ENCODE results near the gene PLEKHS1.
"Not testable (repeated sequence)": the region's sequence is repeated elsewhere in the genome, so short reads cannot be mapped to it uniquely, and the experiment has no call there.

Gene PLEKHS1

DNA sequence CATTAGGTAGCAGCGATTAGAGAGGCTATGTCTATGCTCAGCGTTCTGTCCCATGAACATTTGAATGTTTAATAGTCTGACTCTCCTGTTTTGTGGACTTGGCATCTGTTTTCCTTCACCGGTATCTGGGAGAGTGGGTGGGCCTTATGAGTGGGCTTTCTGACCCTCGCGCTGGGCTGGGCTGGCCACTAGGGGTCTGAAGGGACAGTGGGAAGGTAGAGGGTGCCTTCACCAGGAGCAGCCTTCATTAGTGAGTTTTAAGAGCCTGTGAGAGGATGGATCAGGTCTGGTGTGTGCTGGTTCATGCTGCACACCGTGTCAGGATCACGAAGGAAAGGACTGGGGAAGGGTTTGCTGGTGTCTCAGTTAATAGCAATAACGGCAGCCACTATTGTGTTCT, 69.0 kb downstream of the PLEKHS1 start:
- H3K4me3 ChIP-seq (ENCODE audit: low read length): no peak overlapping the region
- no peaks in the 10 kb centered on the region for H3K27me3 ChIP-seq (ENCODE audit: insufficient read depth, low read length, poor library complexity)
- no peaks in the 10 kb centered on the region for H3K36me3 ChIP-seq (ENCODE audit: control insufficient read depth, insufficient read depth, low read length)
- no peak overlapping the region for H3K18ac ChIP-seq (ENCODE audit: low read length)
- H4K8ac ChIP-seq (ENCODE audit: low read depth, low read length): no peak overlapping the region
- no peak overlapping the region for H3K23ac ChIP-seq (ENCODE audit: low read length)
- H2BK120ac ChIP-seq (ENCODE audit: low read depth, low read length): no peak overlapping the region
- no CpG with 5 or more reads among the region's 8 CpGs for WGBS (ENCODE audit: extremely low coverage, insufficient coverage, low lambda C conversion rate)
- no peak overlapping the region for H4K5ac ChIP-seq (ENCODE audit: low read length)
- H3K4me1 ChIP-seq (ENCODE audit: control insufficient read depth, low read depth, low read length): peaks cover 2% of the 10 kb centered on the region
- no peak overlapping the region for H3K9ac ChIP-seq (ENCODE audit: low read length)
- no peaks in the 10 kb centered on the region for H3K79me2 ChIP-seq (ENCODE audit: control insufficient read depth, insufficient read depth, low read length)
- H3K79me1 ChIP-seq (ENCODE audit: low read length): no peaks in the 10 kb centered on the region
- no peak overlapping the region for H2BK15ac ChIP-seq (replicated peaks; ENCODE audit: low read depth)
- no peak overlapping the region for H2AK5ac ChIP-seq (ENCODE audit: low read length)
- H3K4ac ChIP-seq (ENCODE audit: low read depth, low read length): no peak overlapping the region
- DNase-seq: peak; percentile 51
- no peak overlapping the region for H3K27ac ChIP-seq (ENCODE audit: low read depth, low read length)
- peak overlapping the region; percentile 5 for H2BK5ac ChIP-seq (ENCODE audit: low read length)
- H3K56ac ChIP-seq (ENCODE audit: low read length): peak overlapping the region; percentile 12
- no peak overlapping the region for H3K4me2 ChIP-seq (ENCODE audit: low read length)

DNA sequence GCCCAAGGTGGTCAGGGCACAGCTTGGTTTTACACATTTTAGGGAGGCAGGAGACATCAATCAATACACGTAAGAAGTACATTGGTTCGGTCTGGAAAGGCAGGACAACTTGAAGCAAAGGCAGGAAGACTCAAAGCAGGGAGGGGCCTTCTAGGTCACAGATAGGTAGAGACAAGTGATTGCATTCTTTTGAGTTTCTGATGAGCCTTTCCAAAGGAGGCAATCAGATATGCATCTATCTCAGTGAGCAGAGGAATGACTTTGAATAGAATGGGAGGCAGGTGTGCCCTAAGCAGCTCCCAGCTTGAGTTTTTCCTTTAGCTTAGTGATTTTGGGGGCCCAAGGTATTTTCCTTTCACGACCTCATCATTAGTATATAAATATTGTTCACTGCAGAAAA, 69.8 kb downstream of the PLEKHS1 start:
- not testable (repeated sequence) for H3K27me3 ChIP-seq (ENCODE audit: insufficient read depth, low read length, poor library complexity); H3K18ac ChIP-seq (ENCODE audit: low read length); H2BK5ac ChIP-seq (ENCODE audit: low read length); H3K36me3 ChIP-seq (ENCODE audit: control insufficient read depth, insufficient read depth, low read length); H3K4me3 ChIP-seq (ENCODE audit: low read length); H3K4me2 ChIP-seq (ENCODE audit: low read length); H3K79me1 ChIP-seq (ENCODE audit: low read length); H2BK120ac ChIP-seq (ENCODE audit: low read depth, low read length); H3K27ac ChIP-seq (ENCODE audit: low read depth, low read length); H3K9ac ChIP-seq (ENCODE audit: low read length); H3K79me2 ChIP-seq (ENCODE audit: control insufficient read depth, insufficient read depth, low read length); H3K56ac ChIP-seq (ENCODE audit: low read length); H3K4me1 ChIP-seq (ENCODE audit: control insufficient read depth, low read depth, low read length); H4K5ac ChIP-seq (ENCODE audit: low read length); H2AK5ac ChIP-seq (ENCODE audit: low read length); H3K4ac ChIP-seq (ENCODE audit: low read depth, low read length); H4K8ac ChIP-seq (ENCODE audit: low read depth, low read length); H2BK15ac ChIP-seq (replicated peaks; ENCODE audit: low read depth); H3K23ac ChIP-seq (ENCODE audit: low read length)
- no CpG with 5 or more reads among the region's 3 CpGs for WGBS (ENCODE audit: extremely low coverage, insufficient coverage, low lambda C conversion rate)
- peak; percentile 83 for DNase-seq

DNA sequence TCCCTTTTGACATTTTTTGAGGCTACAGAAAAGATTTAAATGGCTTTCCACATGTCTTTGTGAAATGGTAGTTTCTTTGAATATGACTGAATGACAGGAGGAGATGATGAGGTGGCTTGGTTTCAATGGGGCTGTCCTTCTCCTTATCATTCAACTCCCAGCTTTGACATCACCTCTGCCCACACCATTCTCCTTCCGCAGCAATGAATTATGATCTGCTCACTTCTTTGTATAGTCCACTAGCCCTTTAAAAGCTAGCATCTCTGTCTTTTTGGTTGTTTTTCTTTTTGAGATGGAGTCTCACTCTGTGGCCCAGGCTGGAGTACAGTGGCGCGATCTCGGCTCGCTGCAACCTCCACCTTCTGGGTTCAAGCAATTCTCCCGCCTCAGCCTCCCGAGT, 70.7 kb downstream of the PLEKHS1 start:
- WGBS (ENCODE audit: extremely low coverage, insufficient coverage, low lambda C conversion rate): no CpG with 5 or more reads among the region's 7 CpGs
- Histone ChIP-seq H3K79me1 (ENCODE audit: low read length) (no peaks in the 10 kb centered on the region), H3K79me2 (ENCODE audit: control insufficient read depth, insufficient read depth, low read length) (no peaks in the 10 kb centered on the region), H2BK120ac (ENCODE audit: low read depth, low read length) (no peak overlapping the region), H3K56ac (ENCODE audit: low read length) (no peak overlapping the region), H3K4ac (ENCODE audit: low read depth, low read length) (no peak overlapping the region), H3K9ac (ENCODE audit: low read length) (no peak overlapping the region), H4K8ac (ENCODE audit: low read depth, low read length) (no peak overlapping the region), H3K27me3 (ENCODE audit: insufficient read depth, low read length, poor library complexity) (no peaks in the 10 kb centered on the region), H2AK5ac (ENCODE audit: low read length) (no peak overlapping the region), H3K27ac (ENCODE audit: low read depth, low read length) (no peak overlapping the region), H3K18ac (ENCODE audit: low read length) (no peak overlapping the region), H3K4me3 (ENCODE audit: low read length) (no peak overlapping the region), H3K4me1 (ENCODE audit: control insufficient read depth, low read depth, low read length) (peaks cover 2% of the 10 kb centered on the region), H3K4me2 (ENCODE audit: low read length) (no peak overlapping the region), H3K36me3 (ENCODE audit: control insufficient read depth, insufficient read depth, low read length) (no peaks in the 10 kb centered on the region), H2BK15ac (replicated peaks; ENCODE audit: low read depth) (no peak overlapping the region), H3K23ac (ENCODE audit: low read length) (no peak overlapping the region), H2BK5ac (ENCODE audit: low read length) (no peak overlapping the region), H4K5ac (ENCODE audit: low read length) (no peak overlapping the region)
- no peak for DNase-seq

GRCh38 chr10:113823389-113823788, 71.9 kb downstream of the PLEKHS1 start:
- Histone ChIP-seq H3K4me2 (ENCODE audit: low read length) (no peak overlapping the region), H4K5ac (ENCODE audit: low read length) (no peak overlapping the region), H2BK15ac (replicated peaks; ENCODE audit: low read depth) (no peak overlapping the region), H3K79me1 (ENCODE audit: low read length) (no peaks in the 10 kb centered on the region), H3K4me1 (ENCODE audit: control insufficient read depth, low read depth, low read length) (peaks cover 2% of the 10 kb centered on the region), H2BK120ac (ENCODE audit: low read depth, low read length) (no peak overlapping the region), H3K27ac (ENCODE audit: low read depth, low read length) (no peak overlapping the region), H4K8ac (ENCODE audit: low read depth, low read length) (no peak overlapping the region), H3K9ac (ENCODE audit: low read length) (no peak overlapping the region), H3K56ac (ENCODE audit: low read length) (no peak overlapping the region), H3K4ac (ENCODE audit: low read depth, low read length) (no peak overlapping the region), H3K27me3 (ENCODE audit: insufficient read depth, low read length, poor library complexity) (no peaks in the 10 kb centered on the region), H3K23ac (ENCODE audit: low read length) (no peak overlapping the region), H3K4me3 (ENCODE audit: low read length) (no peak overlapping the region), H3K79me2 (ENCODE audit: control insufficient read depth, insufficient read depth, low read length) (no peaks in the 10 kb centered on the region), H3K18ac (ENCODE audit: low read length) (no peak overlapping the region), H3K36me3 (ENCODE audit: control insufficient read depth, insufficient read depth, low read length) (no peaks in the 10 kb centered on the region), H2AK5ac (ENCODE audit: low read length) (no peak overlapping the region), H2BK5ac (ENCODE audit: low read length) (no peak overlapping the region)
- no peak for DNase-seq
- WGBS (ENCODE audit: extremely low coverage, insufficient coverage, low lambda C conversion rate): no CpG with 5 or more reads among the region's 4 CpGs

- no peak for DNase-seq
- Histone ChIP-seq H2AK5ac (ENCODE audit: low read length) (no peak overlapping the region), H3K4me1 (ENCODE audit: control insufficient read depth, low read depth, low read length) (peaks cover under 1% of the 10 kb centered on the region), H2BK120ac (ENCODE audit: low read depth, low read length) (no peak overlapping the region), H4K5ac (ENCODE audit: low read length) (no peak overlapping the region), H3K56ac (ENCODE audit: low read length) (no peak overlapping the region), H4K8ac (ENCODE audit: low read depth, low read length) (no peak overlapping the region), H3K36me3 (ENCODE audit: control insufficient read depth, insufficient read depth, low read length) (no peaks in the 10 kb centered on the region), H3K4ac (ENCODE audit: low read depth, low read length) (no peak overlapping the region), H3K79me1 (ENCODE audit: low read length) (no peaks in the 10 kb centered on the region), H2BK15ac (replicated peaks; ENCODE audit: low read depth) (no peak overlapping the region), H3K4me3 (ENCODE audit: low read length) (no peak overlapping the region), H3K18ac (ENCODE audit: low read length) (no peak overlapping the region), H3K9ac (ENCODE audit: low read length) (no peak overlapping the region), H3K23ac (ENCODE audit: low read length) (no peak overlapping the region), H3K79me2 (ENCODE audit: control insufficient read depth, insufficient read depth, low read length) (no peaks in the 10 kb centered on the region), H2BK5ac (ENCODE audit: low read length) (no peak overlapping the region), H3K27ac (ENCODE audit: low read depth, low read length) (no peak overlapping the region), H3K27me3 (ENCODE audit: insufficient read depth, low read length, poor library complexity) (no peaks in the 10 kb centered on the region), H3K4me2 (ENCODE audit: low read length) (no peak overlapping the region)
- no CpG with 5 or more reads among the region's 2 CpGs for WGBS (ENCODE audit: extremely low coverage, insufficient coverage, low lambda C conversion rate)
Measured at GRCh38 chr10:113825791-113826190, 74.3 kb downstream of the PLEKHS1 start.

- H2BK5ac ChIP-seq (ENCODE audit: low read length); H3K9ac ChIP-seq (ENCODE audit: low read length); H3K79me2 ChIP-seq (ENCODE audit: control insufficient read depth, insufficient read depth, low read length); H3K23ac ChIP-seq (ENCODE audit: low read length); H3K18ac ChIP-seq (ENCODE audit: low read length); H3K36me3 ChIP-seq (ENCODE audit: control insufficient read depth, insufficient read depth, low read length); H3K27ac ChIP-seq (ENCODE audit: low read depth, low read length); H3K4me1 ChIP-seq (ENCODE audit: control insufficient read depth, low read depth, low read length); H3K4ac ChIP-seq (ENCODE audit: low read depth, low read length); H4K5ac ChIP-seq (ENCODE audit: low read length); H4K8ac ChIP-seq (ENCODE audit: low read depth, low read length); H2AK5ac ChIP-seq (ENCODE audit: low read length); H3K27me3 ChIP-seq (ENCODE audit: insufficient read depth, low read length, poor library complexity); H3K4me3 ChIP-seq (ENCODE audit: low read length); H2BK15ac ChIP-seq (replicated peaks; ENCODE audit: low read depth); DNase-seq; H2BK120ac ChIP-seq (ENCODE audit: low read depth, low read length); H3K4me2 ChIP-seq (ENCODE audit: low read length); H3K79me1 ChIP-seq (ENCODE audit: low read length); H3K56ac ChIP-seq (ENCODE audit: low read length): not testable (repeated sequence)
- WGBS (ENCODE audit: extremely low coverage, insufficient coverage, low lambda C conversion rate): no CpG with 5 or more reads among the region's 10 CpGs
Measured at GRCh38 chr10:113828567-113828966, 77.1 kb downstream of the PLEKHS1 start.

Data from mesendoderm (in vitro differentiated cells).